Muscle layer of colon (tissue), 2 donors: ENCODE measurements around the gene CAMK2D.

Source experiments
- H3K27ac ChIP-seq: one replicate; pipeline ENCODE4 v1.7.0; 2013; ENCODE audit warnings: low read depth, mild to moderate bottlenecking, low read length, moderate library complexity
- H3K27me3 ChIP-seq, 2 donors: one replicate each; pipeline ENCODE4 v1.7.0; 2013; ENCODE audit warnings: low read length in 2 of 2, mild to moderate bottlenecking in 2 of 2; ENCODE audit not compliant: insufficient read depth in 2 of 2, control insufficient read depth in 1 of 2
- H3K36me3 ChIP-seq: one replicate; pipeline ENCODE4 v1.7.0; 2013; ENCODE audit warnings: mild to moderate bottlenecking, low read length; ENCODE audit not compliant: insufficient read depth
- H3K4me1 ChIP-seq: one replicate; pipeline ENCODE4 v1.7.0; 2013; ENCODE audit warnings: mild to moderate bottlenecking, low read length; ENCODE audit not compliant: insufficient read depth
- H3K4me3 ChIP-seq, 2 donors: one replicate each; pipeline ENCODE4 v1.7.0; 2013; ENCODE audit warnings: low read length in 2 of 2, low read depth in 1 of 2, mild to moderate bottlenecking in 1 of 2, moderate library complexity in 1 of 2
- H3K9ac ChIP-seq: one replicate; pipeline ENCODE4 v1.7.0; 2013; ENCODE audit warnings: low read length
- H3K9me3 ChIP-seq: one replicate; pipeline ENCODE4 v1.7.0; 2013; ENCODE audit warnings: mild to moderate bottlenecking, low read length
- donor health status: abdominal sarcoma.
- donor health status: Adenocarcinoma of cecum.

Gene CAMK2D

DNA sequence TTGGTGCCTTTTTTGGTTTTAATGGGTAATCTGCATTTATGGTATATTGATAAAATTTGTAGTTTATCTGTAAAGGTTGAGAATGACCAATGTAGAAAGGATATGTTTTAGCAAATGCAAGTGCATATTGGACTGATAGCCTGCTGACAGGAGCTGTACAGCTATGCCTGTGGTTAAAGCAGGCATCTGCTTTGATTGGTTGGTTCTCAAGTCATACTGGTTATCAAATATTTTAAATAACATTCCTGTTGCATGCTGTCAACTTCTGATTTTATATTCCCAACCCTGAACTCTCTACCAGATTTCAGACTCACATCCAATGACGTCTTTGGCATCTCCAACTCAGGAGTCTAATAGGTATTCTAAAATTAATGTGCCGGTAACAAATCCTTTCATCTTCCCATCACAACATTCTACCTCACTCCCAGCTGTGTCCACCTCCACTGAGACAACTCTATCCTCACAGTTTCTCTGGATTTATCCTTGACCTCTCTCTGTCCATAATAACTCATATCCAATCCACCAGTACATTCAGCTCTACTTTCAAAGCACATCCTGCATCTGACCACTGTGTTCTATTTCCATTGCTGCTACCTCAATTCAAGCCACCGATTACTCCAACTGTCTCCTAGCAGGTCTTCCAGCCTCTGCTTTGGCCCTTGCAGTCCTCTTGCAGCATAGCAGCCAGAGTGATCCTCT lies 125.7 kb downstream of the CAMK2D start:
- Histone ChIP-seq H3K4me3 (no peak overlapping the region), H3K36me3 (no peaks in the 10 kb centered on the region), H3K4me1 (peaks cover 43% of the 10 kb centered on the region), H3K9ac (no peak overlapping the region), H3K9me3 (no peaks in the 10 kb centered on the region), H3K27ac (no peak overlapping the region), H3K27me3 (no peaks in the 10 kb centered on the region)

- no peaks in the 10 kb centered on the region for H3K36me3 ChIP-seq
- no peaks in the 10 kb centered on the region for H3K9me3 ChIP-seq
- no peak overlapping the region for H3K9ac ChIP-seq
- H3K27me3 ChIP-seq: no peaks in the 10 kb centered on the region
- no peak overlapping the region for H3K4me3 ChIP-seq
- H3K27ac ChIP-seq: no peak overlapping the region
- peaks cover 32% of the 10 kb centered on the region for H3K4me1 ChIP-seq
Measured at GRCh38 chr4:113634081-113634969, 127.2 kb downstream of the CAMK2D start.

GRCh38 chr4:113633467-113633866 lies 128.1 kb downstream of the CAMK2D start:
- H3K27ac ChIP-seq: no peak overlapping the region

DNA sequence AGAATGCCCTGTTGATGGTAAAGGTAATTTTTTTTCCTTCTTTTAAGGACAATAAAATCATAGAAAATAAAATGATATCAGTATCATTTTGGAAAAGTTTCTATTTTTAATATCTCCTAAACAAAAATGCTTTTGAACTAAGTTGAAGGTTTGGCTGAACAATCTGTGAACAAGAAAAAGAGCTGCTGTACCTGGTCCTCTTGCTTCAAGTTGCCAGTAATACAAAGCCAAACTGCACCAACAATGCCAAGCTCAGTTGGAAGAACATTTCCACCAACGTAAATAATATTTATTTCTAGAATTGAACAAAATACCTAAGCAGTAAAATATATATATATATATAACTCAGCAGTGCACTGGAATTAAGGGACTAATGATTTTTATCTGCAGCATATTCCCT lies 132.8 kb downstream of the CAMK2D start:
- Histone ChIP-seq H3K4me1 (peaks cover 10% of the 10 kb centered on the region), H3K27ac (no peak overlapping the region), H3K4me3 (no peak overlapping the region), H3K9ac (no peak overlapping the region), H3K36me3 (no peaks in the 10 kb centered on the region), H3K27me3 (no peaks in the 10 kb centered on the region), H3K9me3 (no peaks in the 10 kb centered on the region)

More at GRCh38 chr4:113633467-113633866, 128.1 kb downstream of the CAMK2D start:
- Histone ChIP-seq H3K9ac (no peak overlapping the region), H3K4me1 (peaks cover 32% of the 10 kb centered on the region), H3K4me3 (no peak overlapping the region), H3K27me3 (no peaks in the 10 kb centered on the region), H3K36me3 (no peaks in the 10 kb centered on the region), H3K9me3 (no peaks in the 10 kb centered on the region)

DNA sequence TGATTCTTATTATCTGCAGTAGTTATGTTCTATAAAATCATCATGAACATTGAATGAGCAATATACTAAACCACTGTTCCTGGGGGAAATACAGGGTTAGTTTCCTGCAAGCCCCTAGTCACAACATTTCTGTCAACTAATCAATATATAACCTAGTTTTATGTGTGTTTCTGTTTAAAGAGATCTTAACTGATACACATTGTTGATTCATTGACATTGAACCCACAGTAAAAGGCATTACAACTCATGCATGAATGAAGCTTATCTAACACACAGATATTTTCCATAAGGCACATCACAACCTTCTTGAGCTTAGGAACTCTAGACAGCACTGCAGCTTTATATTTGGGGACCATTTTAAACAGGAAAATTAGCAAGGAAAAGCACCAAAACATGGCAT lies 134.2 kb downstream of the CAMK2D start:
- no peak overlapping the region for H3K9ac ChIP-seq
- peaks cover 5% of the 10 kb centered on the region for H3K4me1 ChIP-seq
- no peaks in the 10 kb centered on the region for H3K36me3 ChIP-seq
- no peak overlapping the region for H3K4me3 ChIP-seq
- no peaks in the 10 kb centered on the region for H3K9me3 ChIP-seq
- H3K27me3 ChIP-seq: no peaks in the 10 kb centered on the region
- H3K27ac ChIP-seq: no peak overlapping the region

GRCh38 chr4:113625902-113626301 lies 135.6 kb downstream of the CAMK2D start:
- no peak overlapping the region for H3K4me3 ChIP-seq
- no peaks in the 10 kb centered on the region for H3K9me3 ChIP-seq
- no peak overlapping the region for H3K9ac ChIP-seq
- no peaks in the 10 kb centered on the region for H3K36me3 ChIP-seq
- no peak overlapping the region for H3K27ac ChIP-seq
- H3K4me1 ChIP-seq: peaks cover 5% of the 10 kb centered on the region
- no peaks in the 10 kb centered on the region for H3K27me3 ChIP-seq

- Histone ChIP-seq H3K27ac (no peak overlapping the region), H3K9me3 (no peaks in the 10 kb centered on the region), H3K4me1 (peaks cover 5% of the 10 kb centered on the region), H3K27me3 (no peaks in the 10 kb centered on the region), H3K36me3 (no peaks in the 10 kb centered on the region), H3K4me3 (no peak overlapping the region), H3K9ac (no peak overlapping the region)
Measured at GRCh38 chr4:113623274-113623894, 138.2 kb downstream of the CAMK2D start.

DNA sequence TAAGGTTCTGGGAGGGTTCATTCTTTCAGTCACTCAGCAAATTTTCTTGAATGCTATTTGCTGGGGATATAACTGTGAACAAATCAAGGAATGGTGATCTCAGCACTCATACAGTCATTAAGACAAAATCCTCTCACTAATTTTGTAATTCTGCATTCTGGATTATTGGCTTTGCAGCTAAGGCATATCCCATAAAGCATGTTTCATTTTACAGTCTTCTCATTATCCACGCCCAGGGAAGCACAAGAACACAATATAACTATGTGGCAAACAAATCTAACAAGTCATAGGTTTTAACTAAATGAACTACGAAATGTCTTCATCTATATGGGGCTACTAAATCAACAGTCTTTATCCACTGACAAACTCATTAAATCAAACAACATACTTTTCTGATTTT lies 139.9 kb downstream of the CAMK2D start:
- Histone ChIP-seq H3K36me3 (no peaks in the 10 kb centered on the region), H3K4me1 (no peaks in the 10 kb centered on the region), H3K27me3 (no peaks in the 10 kb centered on the region), H3K4me3 (no peak overlapping the region), H3K9ac (no peak overlapping the region), H3K9me3 (no peaks in the 10 kb centered on the region), H3K27ac (no peak overlapping the region)

DNA sequence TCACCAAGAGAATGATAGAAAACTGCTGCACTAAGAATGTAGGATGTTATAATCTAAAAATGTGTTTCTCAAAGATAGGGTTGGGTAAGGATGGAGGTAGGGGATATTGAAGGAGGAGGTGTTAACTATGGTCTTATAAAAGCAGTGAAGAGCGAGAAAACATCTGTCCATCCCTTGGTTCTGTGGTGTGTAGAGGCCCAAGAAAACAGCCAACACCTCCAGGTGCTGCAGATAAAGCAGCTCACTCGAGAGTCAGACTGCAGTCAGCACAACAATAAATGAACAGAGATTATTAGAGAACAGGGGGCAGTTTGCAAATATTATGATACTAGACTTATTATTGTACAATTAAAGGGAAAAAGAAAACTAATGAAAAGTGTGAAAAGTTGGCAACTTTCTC lies 141.5 kb downstream of the CAMK2D start:
- H3K36me3 ChIP-seq: no peaks in the 10 kb centered on the region
- no peak overlapping the region for H3K9ac ChIP-seq
- H3K27me3 ChIP-seq: no peaks in the 10 kb centered on the region
- H3K4me1 ChIP-seq: no peaks in the 10 kb centered on the region
- no peak overlapping the region for H3K4me3 ChIP-seq
- H3K9me3 ChIP-seq: no peaks in the 10 kb centered on the region
- H3K27ac ChIP-seq: no peak overlapping the region

DNA sequence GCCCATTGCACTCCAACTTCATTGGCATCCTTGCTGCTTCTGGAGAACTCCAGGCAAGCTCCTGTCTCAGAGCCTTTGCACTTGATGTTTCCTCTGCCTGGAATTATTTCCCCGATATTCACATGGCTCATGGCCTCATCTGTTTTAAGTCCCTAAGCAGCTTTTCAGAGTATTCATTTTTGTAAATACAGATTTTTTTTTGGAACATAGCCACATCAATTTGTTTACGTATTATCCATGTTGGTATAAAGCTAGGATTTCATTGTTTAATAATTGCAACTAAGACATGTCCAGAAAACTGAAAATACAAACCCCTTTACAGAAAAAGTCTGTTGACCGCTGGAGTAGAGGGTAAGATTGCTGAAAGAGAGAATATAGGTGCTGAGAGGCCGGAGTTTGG lies 142.0 kb downstream of the CAMK2D start:
- no peaks in the 10 kb centered on the region for H3K9me3 ChIP-seq
- H3K27me3 ChIP-seq: no peaks in the 10 kb centered on the region
- H3K27ac ChIP-seq: no peak overlapping the region
- no peak overlapping the region for H3K9ac ChIP-seq
- no peaks in the 10 kb centered on the region for H3K36me3 ChIP-seq
- no peaks in the 10 kb centered on the region for H3K4me1 ChIP-seq
- H3K4me3 ChIP-seq: no peak overlapping the region

GRCh38 chr4:113618205-113618604 lies 143.3 kb downstream of the CAMK2D start:
- H3K4me3 ChIP-seq: no peak overlapping the region
- no peaks in the 10 kb centered on the region for H3K27me3 ChIP-seq
- H3K27ac ChIP-seq: no peak overlapping the region
- H3K4me1 ChIP-seq: no peaks in the 10 kb centered on the region
- no peak overlapping the region for H3K9ac ChIP-seq
- H3K9me3 ChIP-seq: no peaks in the 10 kb centered on the region
- no peaks in the 10 kb centered on the region for H3K36me3 ChIP-seq
